ENCODE data around the gene PYM1.

Gene PYM1

DNA sequence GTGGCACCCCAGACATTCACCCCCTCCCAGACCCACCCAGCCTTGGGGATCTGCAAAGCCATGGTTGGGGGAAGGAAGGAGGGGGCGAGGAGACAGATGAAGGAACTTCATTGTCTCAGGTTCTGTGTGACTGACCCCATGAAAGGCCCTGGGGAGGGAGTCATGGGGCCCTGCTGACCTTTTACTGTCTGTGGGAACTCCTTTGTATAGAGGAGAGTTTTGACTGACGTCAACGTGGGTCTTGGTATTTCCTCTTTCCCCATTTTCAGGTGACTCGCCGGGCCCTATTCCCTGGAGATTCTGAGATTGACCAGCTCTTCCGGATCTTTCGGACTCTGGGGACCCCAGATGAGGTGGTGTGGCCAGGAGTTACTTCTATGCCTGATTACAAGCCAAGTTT lies 43.1 kb upstream of the PYM1 start:
- no peak overlapping the region for H3K4me3 ChIP-seq (ENCODE audit: low read length)
- no peak for TF ChIP-seq CTCF (conservative IDR thresholded peaks at IDR 0.05; ENCODE audit: low read depth, low read length)
- DNase-seq (ENCODE audit: low read depth) = no peak

DNA sequence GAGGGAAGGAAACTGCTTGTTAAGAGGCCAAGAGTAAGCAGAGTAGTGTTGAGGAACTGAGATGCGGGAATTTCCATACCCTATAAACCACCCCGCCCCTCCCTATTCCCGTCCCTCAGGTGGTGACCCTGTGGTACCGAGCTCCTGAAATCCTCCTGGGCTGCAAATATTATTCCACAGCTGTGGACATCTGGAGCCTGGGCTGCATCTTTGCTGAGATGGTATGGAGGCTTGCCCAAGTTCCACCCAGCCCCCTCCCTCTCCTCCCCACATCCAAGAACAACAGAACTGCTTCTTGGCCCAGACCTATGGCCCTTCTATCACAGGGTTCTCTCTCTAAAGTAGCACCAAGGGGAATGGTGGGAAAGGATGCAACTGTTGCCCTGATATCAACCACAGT lies 41.7 kb upstream of the PYM1 start:
- no peak for TF ChIP-seq CTCF (conservative IDR thresholded peaks at IDR 0.05; ENCODE audit: low read depth, low read length)
- no peak for DNase-seq (ENCODE audit: low read depth)

GRCh38 chr12:55966408-55967281 lies 39.0 kb upstream of the PYM1 start, which contains the start of gene CDK2:
CDK2 (plus strand) TSS chr12:55966830; CDS start chr12:55967009, 179 bp downstream.
- no peak for TF ChIP-seq CTCF (conservative IDR thresholded peaks at IDR 0.05; ENCODE audit: low read depth, low read length)
- DNase-seq (ENCODE audit: low read depth) = no peak
- H3K4me3 ChIP-seq (ENCODE audit: low read length) = peak within 1 kb of the TSS; percentile 89

More for the DNA sequence above, 41.7 kb upstream of the PYM1 start:
- H3K4me3 ChIP-seq (ENCODE audit: low read length) = no peak overlapping the region

- peak within 1 kb of the TSS; percentile 89 for H3K4me3 ChIP-seq (ENCODE audit: low read length)
- no peak for DNase-seq (ENCODE audit: low read depth)
- TF ChIP-seq CTCF (conservative IDR thresholded peaks at IDR 0.05; ENCODE audit: low read depth, low read length) = no peak
Measured at GRCh38 chr12:55965941-55966407, 38.3 kb upstream of the PYM1 start, which contains the start of gene PMEL. PMEL (minus strand) TSS chr12:55966042; CDS start chr12:55966011, 31 bp downstream.

DNA sequence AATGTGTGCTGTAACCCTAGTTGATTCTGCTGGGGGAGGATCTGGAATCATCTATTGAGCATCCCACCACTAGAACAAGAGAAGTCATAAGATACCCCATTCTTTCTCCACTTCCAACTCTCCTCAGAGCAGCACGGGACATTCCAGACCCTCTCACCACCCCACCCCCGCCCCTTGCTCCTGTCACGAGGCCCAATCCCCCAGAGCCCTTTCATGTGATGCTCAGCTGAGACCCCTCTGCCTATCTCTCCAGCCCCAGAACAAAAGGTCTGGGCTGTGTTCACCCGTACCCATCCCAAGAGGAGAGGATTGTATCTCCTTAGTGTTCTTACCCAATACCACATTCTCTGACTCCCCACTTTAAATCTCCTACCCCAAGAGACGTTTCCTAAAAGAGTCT lies 37.5 kb upstream of the PYM1 start:
- DNase-seq (ENCODE audit: low read depth) = no peak
- no peak for TF ChIP-seq CTCF (conservative IDR thresholded peaks at IDR 0.05; ENCODE audit: low read depth, low read length)
- H3K4me3 ChIP-seq (ENCODE audit: low read length) = peak overlapping the region; percentile 89

GRCh38 chr12:55963760-55964159 lies 36.1 kb upstream of the PYM1 start:
- TF ChIP-seq CTCF (conservative IDR thresholded peaks at IDR 0.05; ENCODE audit: low read depth, low read length) = no peak
- peak overlapping the region; percentile 89 for H3K4me3 ChIP-seq (ENCODE audit: low read length)
- DNase-seq (ENCODE audit: low read depth) = no peak

Data from retinal pigment epithelial cell (primary cell).